22Rv1 (cell line): ENCODE data around the gene GOLGA6L26.
"Not testable (repeated sequence)": the region's sequence is repeated elsewhere in the genome, so short reads cannot be mapped to it uniquely, and the experiment has no call there.

Source experiments
- ZFX ChIP-seq: fragments of 450-650 bp; IDR thresholded peaks from 2 replicates; pipeline ENCODE4 v1.6.1; 2017; ENCODE audit warnings: antibody characterized with exemption, borderline replicate concordance
- TF ChIP-seq, protein P1 (sequence below): fragments of 450-650 bp; IDR thresholded peaks from 2 replicates; pipeline ENCODE4 v1.5.1; 2017; ENCODE audit warnings: mild to moderate bottlenecking

DNA sequence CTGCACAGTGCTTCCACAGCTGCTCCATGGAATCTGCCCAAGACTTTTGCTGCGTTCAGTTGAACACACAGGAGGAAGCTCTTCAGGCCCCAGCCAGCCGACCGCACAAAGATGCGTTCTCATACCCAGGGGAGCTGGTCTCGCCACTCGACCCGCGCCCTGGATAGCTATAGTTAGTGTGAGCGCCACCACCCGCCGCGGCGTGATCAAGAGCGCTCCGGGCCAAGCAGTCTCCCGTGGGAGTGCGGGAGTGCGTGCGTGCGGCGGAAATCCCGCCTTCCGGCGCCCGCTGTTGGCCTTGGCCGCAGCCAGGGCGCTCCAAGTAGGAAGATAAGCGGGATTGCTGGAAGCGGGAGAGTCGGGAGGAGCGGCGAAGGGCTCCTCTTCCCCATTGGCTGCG, 30.8 kb downstream of the GOLGA6L26 start:
- TF ChIP-seq, protein P1, sequence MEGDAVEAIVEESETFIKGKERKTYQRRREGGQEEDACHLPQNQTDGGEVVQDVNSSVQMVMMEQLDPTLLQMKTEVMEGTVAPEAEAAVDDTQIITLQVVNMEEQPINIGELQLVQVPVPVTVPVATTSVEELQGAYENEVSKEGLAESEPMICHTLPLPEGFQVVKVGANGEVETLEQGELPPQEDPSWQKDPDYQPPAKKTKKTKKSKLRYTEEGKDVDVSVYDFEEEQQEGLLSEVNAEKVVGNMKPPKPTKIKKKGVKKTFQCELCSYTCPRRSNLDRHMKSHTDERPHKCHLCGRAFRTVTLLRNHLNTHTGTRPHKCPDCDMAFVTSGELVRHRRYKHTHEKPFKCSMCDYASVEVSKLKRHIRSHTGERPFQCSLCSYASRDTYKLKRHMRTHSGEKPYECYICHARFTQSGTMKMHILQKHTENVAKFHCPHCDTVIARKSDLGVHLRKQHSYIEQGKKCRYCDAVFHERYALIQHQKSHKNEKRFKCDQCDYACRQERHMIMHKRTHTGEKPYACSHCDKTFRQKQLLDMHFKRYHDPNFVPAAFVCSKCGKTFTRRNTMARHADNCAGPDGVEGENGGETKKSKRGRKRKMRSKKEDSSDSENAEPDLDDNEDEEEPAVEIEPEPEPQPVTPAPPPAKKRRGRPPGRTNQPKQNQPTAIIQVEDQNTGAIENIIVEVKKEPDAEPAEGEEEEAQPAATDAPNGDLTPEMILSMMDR: not testable (repeated sequence)
- TF ChIP-seq ZFX: not testable (repeated sequence)
